H1 (cell line): ENCODE results near the gene ARHGEF11. TPM values are rescaled to one million over a fixed set of nuclear protein-coding genes. Genes with fewer than 3 reads are reported as not detected.
A peak's percentile ranks its signal among the peaks of the same experiment; 100 is the strongest.

ENCODE experiments used
- BACH1 ChIP-seq: IDR thresholded peaks from 2 replicates; pipeline ENCODE4 v1.6.1; 2012; ENCODE audit warnings: low read length, improper control_type of control experiment
- BRCA1 ChIP-seq: IDR thresholded peaks from 2 replicates; pipeline ENCODE4 v1.6.1; 2012; ENCODE audit warnings: low read depth, low read length, improper control_type of control experiment
- CBX8 ChIP-seq: fragments of 300-800, 300-1000 bp; sonication (generic); IDR thresholded peaks from 2 replicates; pipeline ENCODE4 v1.7.1; 2016; ENCODE audit warnings: low read depth, low read length, borderline replicate concordance
- EGR1 ChIP-seq: IDR thresholded peaks from 2 replicates; pipeline ENCODE4 v1.6.1; 2011; ENCODE audit warnings: low read depth, low read length, borderline replicate concordance
- FOSL1 ChIP-seq: IDR thresholded peaks from 2 replicates; pipeline ENCODE4 v1.6.1; 2011; ENCODE audit warnings: mild to moderate bottlenecking, low read depth, low read length, moderate library complexity; ENCODE audit not compliant: insufficient read depth
- GABPA ChIP-seq: IDR thresholded peaks from 2 replicates; pipeline ENCODE4 v1.6.1; 2011; ENCODE audit warnings: mild to moderate bottlenecking, low read length, moderate library complexity, borderline replicate concordance; ENCODE audit not compliant: insufficient read depth
- JUND ChIP-seq: IDR thresholded peaks from 2 replicates; pipeline ENCODE4 v1.6.1; 2011; ENCODE audit warnings: mild to moderate bottlenecking, improper control_type of control experiment, low read length
- NANOG ChIP-seq: IDR thresholded peaks from 2 replicates; pipeline ENCODE4 v1.6.1; 2011; ENCODE audit warnings: low read length, low read depth, mild to moderate bottlenecking, inconsistent platforms; ENCODE audit not compliant: insufficient read depth, poor library complexity, severe bottlenecking
- NRF1 ChIP-seq: IDR thresholded peaks from 2 replicates; pipeline ENCODE4 v1.6.1; 2011; ENCODE audit warnings: mild to moderate bottlenecking, low read depth, low read length, improper control_type of control experiment
- RAD21 ChIP-seq, 2 experiments: IDR thresholded peaks in 1 of 2; conservative IDR thresholded peaks in 1 of 2; 2 replicates each; pipeline ENCODE4 v1.6.1; 2011; ENCODE audit warnings: low read depth in 2 of 2, low read length in 2 of 2, improper control_type of control experiment in 1 of 2, inconsistent platforms in 1 of 2, mild to moderate bottlenecking in 1 of 2, moderate library complexity in 1 of 2
- RBBP5 ChIP-seq: IDR thresholded peaks from 2 replicates; pipeline ENCODE4 v1.7.1; 2012; ENCODE audit warnings: low read depth, mild to moderate bottlenecking, inconsistent platforms, low read length, moderate library complexity, borderline replicate concordance
- SIRT6 ChIP-seq: IDR thresholded peaks from one replicate; pipeline ENCODE4 v1.7.1; 2012; ENCODE audit warnings: low read length, inconsistent platforms
- TCF12 ChIP-seq: IDR thresholded peaks from 2 replicates; pipeline ENCODE4 v1.6.1; 2011; ENCODE audit warnings: low read depth, mild to moderate bottlenecking, low read length
- TEAD4 ChIP-seq: IDR thresholded peaks from 2 replicates; pipeline ENCODE4 v1.6.1; 2012; ENCODE audit warnings: low read depth, low read length, inconsistent platforms, mixed read lengths
- ZNF274 ChIP-seq: IDR thresholded peaks from 2 replicates; pipeline ENCODE4 v1.7.0; 2012; ENCODE audit warnings: low read length, borderline replicate concordance; ENCODE audit errors: extremely low read depth
- polyA plus RNA-seq, 7 experiments: library from polyadenylated mRNA; depleted of rRNA in 3 of 7; stranded (reverse) in 5 of 7; unstranded in 2 of 7; fragments of >200 nt in 5 of 7; fragments of 200-250 nt in 2 of 7; gene quantifications; 1 replicate in 5 of 7; 2 replicates in 1 of 7; 4 replicates in 1 of 7; pipeline versions ENCODE4 v1.2.1 to v1.2.3, GENCODE V29; 2011 to 2013; ENCODE audit warnings: missing spikeins in 2 of 7, mixed read lengths in 2 of 7
- total RNA-seq: library from RNA; stranded (reverse); fragmentation: NEBNext Ultra II Directional; extraction: Animal tissue kit (Norgen Biotek cat#: 25700); gene quantifications from 2 replicates; pipeline ENCODE4 v1.2.1, GENCODE V29; 2021
- TF ChIP-seq, protein P1 (sequence below): IDR thresholded peaks from 2 replicates; pipeline ENCODE4 v1.6.1; 2012; ENCODE audit warnings: inconsistent platforms
- TF ChIP-seq, protein P2 (sequence below): IDR thresholded peaks from 2 replicates; pipeline ENCODE4 v1.6.1; 2011; ENCODE audit warnings: low read depth, mild to moderate bottlenecking, low read length; ENCODE audit not compliant: insufficient read depth

The ARHGEF11 gene
- total and polyA plus RNA-seq, 2 of the 8 experiments (the other 6 are each of a cell fraction or from before 2014, with no cell fraction given) = 19.9 to 33.1 TPM

DNA sequence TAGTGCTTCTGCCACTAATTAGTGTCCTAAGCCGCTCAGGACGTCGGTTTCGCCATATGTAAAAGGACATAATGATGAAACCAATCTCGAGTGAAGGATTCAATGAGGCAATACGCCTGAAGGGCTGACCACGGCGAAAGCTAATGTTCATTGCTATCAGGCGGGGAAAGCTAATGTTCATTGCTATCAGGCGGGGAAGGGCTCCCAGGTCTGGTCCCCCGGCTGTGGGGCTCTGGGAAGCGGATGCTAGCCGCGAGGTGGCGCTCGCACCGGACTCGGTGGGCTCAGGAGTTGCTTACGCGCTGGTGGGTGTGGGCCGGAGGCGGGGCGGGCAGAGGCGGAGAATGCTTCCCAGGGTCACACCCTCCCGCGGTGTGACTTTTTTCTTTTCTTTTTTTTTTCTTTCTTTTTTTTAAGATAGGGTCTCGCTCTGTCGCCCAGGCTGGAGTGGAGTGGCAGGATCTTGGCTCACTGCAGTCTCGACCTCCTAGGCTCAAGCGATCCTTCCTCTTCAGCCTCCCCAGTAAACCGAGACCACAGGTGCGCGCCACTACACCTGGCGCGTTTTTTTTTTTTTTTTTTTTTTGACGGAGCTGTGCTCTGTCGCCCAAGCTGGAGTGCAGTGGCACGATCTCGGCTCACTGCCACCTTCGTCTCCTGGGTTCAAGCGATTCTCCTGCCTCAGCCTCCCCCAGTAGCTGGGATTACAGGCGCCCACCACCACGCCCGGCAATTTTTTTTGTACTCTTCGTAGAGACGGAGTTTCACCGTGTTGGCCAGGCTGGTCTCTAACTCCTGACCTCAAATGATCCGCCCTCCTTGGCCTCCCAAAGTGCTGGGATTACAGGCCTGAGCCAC, 153.1 kb downstream of the ARHGEF11 start (continued):
- TF ChIP-seq CBX8 (no peak), TEAD4 (peak; percentile 69), FOSL1 (no peak), RBBP5 (no peak), SIRT6 (no peak), ZNF274 (no peak), BRCA1 (no peak), TCF12 (0 out of 2 replicates have a peak, but pooled peaks have one; percentile 15), BACH1 (peak; percentile 72; the same call in 1 of the 2 replicates), JUND (no peak), NANOG (no peak), EGR1 (no peak), RAD21 (IDR thresholded peaks at IDR 0.05 in 1 of 2, conservative IDR thresholded peaks at IDR 0.05 in 1 of 2; ENCODE audit: low read depth in 2 of 2, low read length in 2 of 2) (peak; percentile 45 to 63), NRF1 (no peak), GABPA (no peak)
- TF ChIP-seq, protein P1, sequence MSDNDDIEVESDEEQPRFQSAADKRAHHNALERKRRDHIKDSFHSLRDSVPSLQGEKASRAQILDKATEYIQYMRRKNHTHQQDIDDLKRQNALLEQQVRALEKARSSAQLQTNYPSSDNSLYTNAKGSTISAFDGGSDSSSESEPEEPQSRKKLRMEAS = no peak
- TF ChIP-seq, protein P2, sequence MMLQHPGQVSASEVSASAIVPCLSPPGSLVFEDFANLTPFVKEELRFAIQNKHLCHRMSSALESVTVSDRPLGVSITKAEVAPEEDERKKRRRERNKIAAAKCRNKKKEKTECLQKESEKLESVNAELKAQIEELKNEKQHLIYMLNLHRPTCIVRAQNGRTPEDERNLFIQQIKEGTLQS = no peak
